GM10248 (cell line): ENCODE measurements around the gene GNB1L.

Experiments used
- CTCF ChIA-PET: fragments of 300-600 bp; sonication (Branson Sonifier 250); formaldehyde crosslinking; extraction: SDS; loops from one replicate; lab custom pipeline; 2021; ENCODE audit warnings: antibody characterized with exemption; lab: Yijun Ruan, JAX
- POLR2A ChIA-PET: fragments of 350-650 bp; sonication (Branson Sonifier 250); formaldehyde crosslinking; extraction: SDS; loops from one replicate; lab custom pipeline; 2020; ENCODE audit warnings: antibody characterized with exemption; lab: Yijun Ruan, JAX
- DNase-seq: peaks from one replicate; pipeline ENCODE4 v3.0.0; 2012; ENCODE audit errors: extremely low spot score
- CTCF ChIP-seq: IDR thresholded peaks from 2 replicates; pipeline ENCODE4 v1.5.1; 2012; ENCODE audit warnings: mild to moderate bottlenecking, low read depth; ENCODE audit errors: extremely low read depth, missing control alignments, control extremely low read depth

The GNB1L gene

GRCh38 chr22:19815823-19816290 lies 38.8 kb downstream of the GNB1L start:
- TF ChIP-seq CTCF = no peak
- DNase-seq = no peak
- ChIA-PET CTCF (no interaction called here), POLR2A (no interaction called here)

GRCh38 chr22:19815093-19815822 lies 39.4 kb downstream of the GNB1L start:
- TF ChIP-seq CTCF = no peak
- ChIA-PET CTCF (no interaction called here), POLR2A (no interaction called here)
- no peak for DNase-seq

- DNase-seq = no peak
- ChIA-PET CTCF (no interaction called here), POLR2A (no interaction called here)
- no peak for TF ChIP-seq CTCF
These were observed 40.2 kb downstream of the GNB1L start for GRCh38 chr22:19814428-19814827.

DNA sequence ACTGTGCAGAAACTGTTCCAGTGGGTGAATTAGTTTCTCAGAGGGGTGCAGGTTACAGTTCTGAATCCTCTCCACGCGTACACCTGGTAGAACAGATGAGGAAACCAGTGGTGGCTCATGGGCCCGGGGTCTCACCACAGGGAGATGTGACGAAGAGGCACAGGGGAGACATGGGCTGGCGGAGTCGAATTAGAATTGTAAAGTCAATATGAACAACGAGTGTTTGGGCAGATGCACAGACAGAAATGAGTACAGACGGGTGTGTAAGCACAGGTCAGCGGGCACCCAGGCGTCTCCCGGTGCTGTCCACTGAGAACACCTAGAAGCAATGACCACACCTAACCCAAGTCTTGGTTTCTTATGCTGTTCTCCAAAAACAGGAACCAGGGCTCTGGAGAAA lies 41.8 kb downstream of the GNB1L start:
- ChIA-PET POLR2A (no interaction called here), CTCF (no interaction called here)
- no peak for DNase-seq
- no peak for TF ChIP-seq CTCF

- POLR2A ChIA-PET = no interaction called here
- DNase-seq = no peak
- CTCF ChIA-PET = no interaction called here
- TF ChIP-seq CTCF = no peak
These were observed 42.6 kb downstream of the GNB1L start for GRCh38 chr22:19811811-19812771.

DNA sequence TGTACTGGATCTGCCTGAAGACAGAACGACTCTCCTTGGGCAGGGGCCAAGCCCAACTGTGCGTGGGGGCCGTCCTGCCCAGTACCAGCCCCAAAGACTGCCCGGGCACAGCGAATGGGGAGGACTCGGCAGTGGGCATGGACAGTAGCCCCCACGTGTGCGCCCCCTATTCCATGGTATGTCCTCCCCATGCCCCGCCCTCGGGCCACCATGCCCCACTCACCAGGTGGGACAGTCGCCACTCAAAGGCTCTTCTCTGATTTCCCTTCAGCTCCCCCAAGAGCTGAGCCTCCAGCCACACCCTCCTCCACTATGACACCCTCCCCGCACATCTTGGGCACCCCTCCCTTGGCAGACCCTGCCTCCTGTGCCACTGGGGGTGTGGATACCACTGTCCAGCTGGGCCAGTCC lies 43.5 kb downstream of the GNB1L start:
- CTCF ChIA-PET = interaction anchor here (1.1 kb wide), 1 partner anchor 9 kb away, joined by 3 read pairs; no protein-coding TSS in a partner anchor
- TF ChIP-seq CTCF = no peak
- POLR2A ChIA-PET = no interaction called here
- DNase-seq = no peak
